Nephron progenitor cell (in vitro differentiated cells): ENCODE measurements around the gene C3orf18.

Experiments
- DNase-seq: peaks from one replicate; pipeline ENCODE4 v3.0.0; 2021
- H3K27ac Mint-ChIP-seq: 2 replicates; pipeline ENCODE4 v1.8.0; 2021; ENCODE audit warnings: mild to moderate bottlenecking, moderate library complexity, mixed read lengths
- H3K27me3 Mint-ChIP-seq: 2 replicates; pipeline ENCODE4 v1.8.0; 2021; ENCODE audit warnings: mild to moderate bottlenecking, low read depth, mixed read lengths; ENCODE audit not compliant: poor library complexity
- H3K36me3 Mint-ChIP-seq: 2 replicates; pipeline ENCODE4 v1.8.0; 2021; ENCODE audit warnings: low read depth, mixed read lengths
- H3K4me1 Mint-ChIP-seq: 2 replicates; pipeline ENCODE4 v1.8.0; 2021; ENCODE audit warnings: mixed read lengths
- H3K4me3 Mint-ChIP-seq: 2 replicates; pipeline ENCODE4 v1.8.0; 2021; ENCODE audit warnings: mild to moderate bottlenecking, moderate library complexity, mixed read lengths
- H3K9me3 Mint-ChIP-seq: 2 replicates; pipeline ENCODE4 v1.8.0; 2021; ENCODE audit warnings: mild to moderate bottlenecking, moderate library complexity, mixed read lengths
- TF ChIP-seq, protein P1 (sequence below): fragments of 200-600 bp; sonication (generic); IDR thresholded peaks from 2 replicates; pipeline ENCODE4 v1.5.0; 2021; ENCODE audit warnings: antibody characterized with exemption

The C3orf18 gene

DNA sequence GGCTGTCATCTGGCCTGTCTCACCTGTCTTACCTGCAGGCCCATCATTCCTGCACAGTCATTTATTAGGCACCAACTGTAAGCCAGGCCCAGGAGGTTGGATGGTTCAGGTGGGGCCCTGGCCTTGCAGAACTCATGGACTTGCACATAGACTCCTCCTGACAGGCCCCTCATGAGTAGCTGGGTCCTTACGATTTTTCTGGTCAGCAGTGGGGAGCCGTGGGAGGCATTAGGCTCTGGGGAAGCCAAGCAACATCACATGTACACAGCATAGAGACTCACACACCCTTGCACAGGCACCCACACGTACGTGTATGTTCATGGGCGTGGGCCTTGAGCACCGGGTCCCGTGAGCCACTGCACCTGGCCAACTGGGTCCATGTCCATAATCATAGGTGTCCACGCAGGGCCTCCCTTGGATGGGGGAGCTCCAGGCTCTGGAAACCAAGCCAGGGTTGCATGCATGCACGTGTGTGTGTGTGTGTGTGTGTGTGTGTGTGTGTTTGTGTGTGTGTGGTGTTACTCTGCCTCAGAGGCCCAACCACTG lies 23.7 kb upstream of the C3orf18 start:
- H3K9me3 Mint-ChIP-seq, result no peaks in the 10 kb centered on the region
- no peak overlapping the region for H3K27ac Mint-ChIP-seq
- no peaks in the 10 kb centered on the region for H3K4me1 Mint-ChIP-seq
- H3K4me3 Mint-ChIP-seq, result no peak overlapping the region
- no peak for DNase-seq
- H3K27me3 Mint-ChIP-seq, result peaks cover 13% of the 10 kb centered on the region
- no peaks in the 10 kb centered on the region for H3K36me3 Mint-ChIP-seq
- TF ChIP-seq, protein P1, sequence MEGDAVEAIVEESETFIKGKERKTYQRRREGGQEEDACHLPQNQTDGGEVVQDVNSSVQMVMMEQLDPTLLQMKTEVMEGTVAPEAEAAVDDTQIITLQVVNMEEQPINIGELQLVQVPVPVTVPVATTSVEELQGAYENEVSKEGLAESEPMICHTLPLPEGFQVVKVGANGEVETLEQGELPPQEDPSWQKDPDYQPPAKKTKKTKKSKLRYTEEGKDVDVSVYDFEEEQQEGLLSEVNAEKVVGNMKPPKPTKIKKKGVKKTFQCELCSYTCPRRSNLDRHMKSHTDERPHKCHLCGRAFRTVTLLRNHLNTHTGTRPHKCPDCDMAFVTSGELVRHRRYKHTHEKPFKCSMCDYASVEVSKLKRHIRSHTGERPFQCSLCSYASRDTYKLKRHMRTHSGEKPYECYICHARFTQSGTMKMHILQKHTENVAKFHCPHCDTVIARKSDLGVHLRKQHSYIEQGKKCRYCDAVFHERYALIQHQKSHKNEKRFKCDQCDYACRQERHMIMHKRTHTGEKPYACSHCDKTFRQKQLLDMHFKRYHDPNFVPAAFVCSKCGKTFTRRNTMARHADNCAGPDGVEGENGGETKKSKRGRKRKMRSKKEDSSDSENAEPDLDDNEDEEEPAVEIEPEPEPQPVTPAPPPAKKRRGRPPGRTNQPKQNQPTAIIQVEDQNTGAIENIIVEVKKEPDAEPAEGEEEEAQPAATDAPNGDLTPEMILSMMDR, result no peak

DNA sequence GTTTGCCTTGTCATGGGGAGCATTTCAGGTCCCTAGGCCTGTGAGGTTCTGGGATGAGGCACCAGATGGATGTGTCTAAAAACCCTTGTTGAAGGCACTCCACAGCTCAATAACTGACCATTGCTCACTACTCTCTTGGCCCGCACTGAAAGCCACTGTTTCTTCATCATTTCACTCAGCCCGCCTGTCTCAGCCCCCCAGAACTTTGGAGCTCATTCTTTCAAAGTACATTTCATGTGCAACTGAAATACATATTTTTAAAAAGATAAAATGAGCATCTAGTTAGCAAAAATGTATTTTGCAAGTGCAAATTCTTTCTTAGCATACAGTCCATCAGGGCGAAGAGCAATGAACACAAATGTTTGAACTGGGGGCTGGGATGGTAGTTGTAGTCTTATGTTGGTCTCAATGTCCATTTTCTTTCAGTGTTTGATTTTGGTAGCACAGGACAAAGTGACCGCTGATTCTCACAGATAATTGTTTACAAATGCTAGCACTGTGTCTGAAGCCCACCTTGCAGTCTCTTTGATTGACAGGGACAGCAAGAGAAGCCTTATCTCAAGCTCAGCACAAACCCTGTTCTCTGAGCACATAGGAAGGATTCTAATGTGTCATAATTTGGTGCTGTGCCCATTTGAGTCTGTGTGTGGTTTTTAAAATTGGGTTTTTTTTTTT lies 21.3 kb upstream of the C3orf18 start:
- Mint-ChIP-seq H3K36me3 (peaks cover 7% of the 10 kb centered on the region), H3K27me3 (peaks cover 5% of the 10 kb centered on the region), H3K27ac (no peak overlapping the region), H3K4me1 (peaks cover 4% of the 10 kb centered on the region), H3K4me3 (no peak overlapping the region), H3K9me3 (no peaks in the 10 kb centered on the region)
- DNase-seq, result no peak
- TF ChIP-seq, protein P1, result no peak

DNA sequence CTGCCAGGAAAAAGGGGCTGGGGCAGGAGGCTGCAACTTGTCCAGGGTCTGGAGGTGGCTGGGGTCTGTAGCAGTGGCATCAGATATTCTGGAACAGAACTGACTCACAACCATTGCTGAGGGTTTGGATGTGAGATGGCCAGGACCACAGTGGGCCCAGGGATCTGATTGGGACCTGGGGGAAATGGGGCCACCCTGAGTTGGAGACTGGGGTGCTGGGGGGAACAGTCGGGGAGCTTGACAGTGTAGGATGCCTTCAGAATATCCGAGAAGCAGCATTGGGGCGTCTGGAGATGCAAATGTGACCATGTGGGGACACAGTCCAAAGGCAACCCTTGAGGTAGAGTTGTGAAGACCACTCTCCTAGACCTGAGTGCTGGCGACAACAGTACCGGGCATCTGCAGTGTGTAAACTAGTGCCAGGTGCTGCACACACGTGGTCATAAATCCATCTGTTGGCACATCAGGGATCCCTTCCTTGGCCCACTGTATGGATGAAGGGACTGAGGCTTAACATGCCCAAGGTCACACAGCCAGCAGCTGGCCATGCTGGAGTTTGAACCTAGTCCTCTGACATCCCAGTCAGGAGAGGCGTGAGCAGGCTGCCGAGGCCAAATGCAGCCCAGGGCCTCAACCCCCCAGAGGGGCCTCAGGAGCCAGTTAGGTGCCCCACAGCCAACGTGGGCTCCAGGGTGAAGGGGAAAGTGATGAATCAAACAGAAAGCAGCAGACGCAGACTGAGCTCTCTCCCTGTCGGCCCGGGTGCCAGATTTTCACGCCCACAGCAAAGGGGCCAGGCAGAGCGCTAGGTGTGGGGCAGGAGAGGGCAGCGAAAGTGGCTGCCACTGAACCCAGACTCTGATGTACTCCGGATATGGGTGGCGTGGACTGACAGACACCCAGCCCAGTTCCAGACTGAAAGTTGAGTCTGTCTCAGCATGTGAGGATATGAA lies 20.5 kb upstream of the C3orf18 start:
- Mint-ChIP-seq H3K36me3 (peaks cover 7% of the 10 kb centered on the region), H3K27ac (peak overlapping the region; percentile 25), H3K4me1 (peaks cover 4% of the 10 kb centered on the region), H3K27me3 (peaks cover 2% of the 10 kb centered on the region), H3K9me3 (no peaks in the 10 kb centered on the region), H3K4me3 (no peak overlapping the region)
- no peak for DNase-seq
- TF ChIP-seq, protein P1, result no peak

DNA sequence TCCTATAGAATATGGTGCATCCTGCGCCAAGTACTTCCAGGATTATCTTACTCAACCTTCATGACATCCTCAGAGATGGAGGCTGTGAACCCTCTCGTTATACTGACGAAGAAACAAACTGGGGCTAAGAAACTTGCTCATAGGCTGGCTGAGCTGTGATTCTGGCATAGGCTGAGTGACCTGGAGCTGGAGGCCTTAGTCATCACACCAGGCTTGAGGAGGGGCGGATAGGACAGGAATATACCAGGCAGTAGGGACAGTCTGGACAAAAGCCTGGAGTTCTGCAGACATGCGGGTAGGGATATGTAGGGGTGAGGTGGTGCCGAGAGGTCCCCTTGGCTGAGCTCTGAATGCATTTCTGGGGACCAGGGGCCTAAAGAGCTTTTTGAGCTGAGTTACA lies 19.8 kb upstream of the C3orf18 start:
- Mint-ChIP-seq H3K27me3 (no peaks in the 10 kb centered on the region), H3K9me3 (no peaks in the 10 kb centered on the region), H3K4me1 (peaks cover 4% of the 10 kb centered on the region), H3K27ac (no peak overlapping the region), H3K36me3 (peaks cover 7% of the 10 kb centered on the region), H3K4me3 (no peak overlapping the region)
- DNase-seq, result no peak
- TF ChIP-seq, protein P1, result no peak

DNA sequence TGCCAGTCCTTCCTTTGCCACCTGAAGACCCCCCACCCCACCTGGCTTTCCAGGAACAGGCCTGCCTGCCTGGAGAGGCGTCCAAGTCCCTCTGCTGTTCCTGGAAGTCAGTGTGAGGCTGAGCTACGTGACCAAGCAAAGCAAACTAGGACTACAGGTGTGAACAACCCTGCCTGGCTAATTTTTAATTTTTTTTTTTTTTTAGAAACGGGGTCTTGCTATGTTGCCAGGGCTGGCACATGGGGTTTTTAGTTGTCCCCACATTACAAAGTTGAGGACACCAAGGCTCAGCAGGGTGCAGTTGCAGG lies 19.2 kb upstream of the C3orf18 start:
- H3K4me1 Mint-ChIP-seq, result peaks cover 4% of the 10 kb centered on the region
- peaks cover 7% of the 10 kb centered on the region for H3K36me3 Mint-ChIP-seq
- TF ChIP-seq, protein P1, result no peak
- DNase-seq, result no peak
- no peak overlapping the region for H3K4me3 Mint-ChIP-seq
- H3K9me3 Mint-ChIP-seq, result no peaks in the 10 kb centered on the region
- peak overlapping the region; percentile 75 for H3K27ac Mint-ChIP-seq
- peaks cover 4% of the 10 kb centered on the region for H3K27me3 Mint-ChIP-seq
